Esophagus mucosa (tissue), 1 donor: Measurements from ENCODE around the gene USP11. TPM values are rescaled to one million over a fixed set of nuclear protein-coding genes. Genes with fewer than 3 reads are reported as not detected.

Source experiments
- ATAC-seq: fragments of 200-7000 bp; cut with Tn5 transposase; one replicate; pipeline ENCODE4 v1.9.1; 2020
- total RNA-seq: library from RNA; stranded (reverse); gene quantifications from one replicate; pipeline ENCODE4 v1.2.4, GENCODE V29; 2023
- donor health status: DM: yes; HTN: yes; CAD: no.

Gene USP11
- total RNA-seq, 1 donor from 2014 or later, result 13.2 TPM

DNA sequence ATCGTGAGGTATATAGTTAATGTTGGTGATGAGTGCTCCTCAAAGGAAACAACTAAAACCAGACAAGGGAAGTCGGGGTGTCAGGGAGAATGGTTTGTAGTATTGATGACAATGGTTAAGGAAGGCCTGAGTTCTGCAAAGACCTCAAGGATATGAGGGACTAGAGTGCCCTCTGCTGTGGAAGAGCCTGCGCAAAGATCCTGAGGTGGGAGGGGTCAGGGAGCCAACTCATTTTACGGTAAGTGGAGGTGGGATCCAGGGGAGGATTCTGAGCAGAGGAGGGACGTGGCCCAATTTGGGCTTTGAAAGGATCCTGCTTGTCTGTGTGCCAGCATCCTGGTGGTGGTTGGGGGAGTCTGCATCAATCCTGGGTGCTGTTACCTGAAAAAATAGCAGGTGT, 27.8 kb upstream of the USP11 start:
- no peak for ATAC-seq

DNA sequence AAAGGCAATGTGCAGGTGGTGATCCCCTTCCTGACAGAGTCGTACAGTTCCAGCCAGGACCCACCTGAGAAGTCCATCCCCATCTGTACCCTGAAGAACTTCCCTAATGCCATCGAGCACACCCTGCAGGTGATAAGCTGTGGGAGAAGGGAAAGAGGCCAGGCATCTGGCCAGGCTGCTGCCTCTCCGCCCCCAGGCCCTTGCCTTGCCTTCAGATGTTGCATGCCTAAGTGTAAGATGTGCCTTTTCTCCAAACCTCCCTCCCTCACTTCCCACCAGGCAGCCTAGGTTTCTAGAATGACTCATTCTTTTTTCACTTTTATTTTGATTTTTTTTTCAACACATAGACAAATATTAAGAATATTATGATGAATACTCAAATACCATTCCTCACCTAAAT, 26.5 kb upstream of the USP11 start:
- no peak for ATAC-seq

DNA sequence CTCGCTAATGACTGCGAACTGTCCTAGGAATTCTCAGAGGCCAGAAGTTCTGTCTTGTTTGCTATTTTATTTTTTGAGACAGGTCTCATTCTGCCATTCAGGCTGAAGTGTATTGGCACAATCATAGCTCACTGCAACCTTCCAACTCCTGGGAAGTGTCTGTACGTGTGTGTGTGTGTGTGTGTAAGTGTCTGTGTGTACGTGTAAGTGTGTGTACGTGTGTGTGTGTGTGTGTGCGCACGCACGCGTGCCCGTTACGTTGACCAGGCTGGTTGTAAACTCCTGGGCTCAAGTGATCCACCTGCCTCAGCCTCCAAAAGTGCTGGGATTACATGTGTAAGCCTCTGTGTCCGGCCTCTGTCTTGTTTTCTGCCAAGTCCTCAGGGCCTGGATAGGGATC, 24.7 kb upstream of the USP11 start:
- ATAC-seq, result no peak

DNA sequence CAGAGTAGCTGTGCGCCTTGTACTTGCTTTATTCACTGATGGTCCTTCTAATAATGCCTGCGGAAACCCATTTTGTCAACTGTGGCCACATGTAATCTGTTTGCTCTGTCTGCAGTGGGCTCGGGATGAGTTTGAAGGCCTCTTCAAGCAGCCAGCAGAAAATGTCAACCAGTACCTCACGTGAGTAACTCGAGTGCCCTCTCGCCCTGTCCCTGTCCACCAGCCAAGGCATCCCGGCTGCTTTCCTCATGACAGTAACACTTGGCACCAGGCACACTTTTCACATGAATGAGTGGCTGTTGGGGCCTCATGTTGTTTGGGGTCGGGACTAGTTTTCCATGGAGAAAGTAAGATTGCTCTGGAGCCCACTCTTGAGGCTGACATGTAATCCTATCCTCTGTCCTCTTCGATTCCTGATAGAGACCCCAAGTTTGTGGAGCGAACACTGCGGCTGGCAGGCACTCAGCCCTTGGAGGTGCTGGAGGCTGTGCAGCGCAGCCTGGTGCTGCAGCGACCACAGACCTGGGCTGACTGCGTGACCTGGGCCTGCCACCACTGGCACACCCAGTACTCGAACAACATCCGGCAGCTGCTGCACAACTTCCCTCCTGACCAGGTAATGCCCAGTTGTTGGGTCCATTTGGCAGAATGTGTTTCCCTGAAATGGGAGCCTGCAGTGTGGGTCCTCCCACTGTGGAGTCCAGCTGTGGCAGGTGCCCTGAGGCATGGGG, 23.1 kb upstream of the USP11 start:
- ATAC-seq, result no peak

DNA sequence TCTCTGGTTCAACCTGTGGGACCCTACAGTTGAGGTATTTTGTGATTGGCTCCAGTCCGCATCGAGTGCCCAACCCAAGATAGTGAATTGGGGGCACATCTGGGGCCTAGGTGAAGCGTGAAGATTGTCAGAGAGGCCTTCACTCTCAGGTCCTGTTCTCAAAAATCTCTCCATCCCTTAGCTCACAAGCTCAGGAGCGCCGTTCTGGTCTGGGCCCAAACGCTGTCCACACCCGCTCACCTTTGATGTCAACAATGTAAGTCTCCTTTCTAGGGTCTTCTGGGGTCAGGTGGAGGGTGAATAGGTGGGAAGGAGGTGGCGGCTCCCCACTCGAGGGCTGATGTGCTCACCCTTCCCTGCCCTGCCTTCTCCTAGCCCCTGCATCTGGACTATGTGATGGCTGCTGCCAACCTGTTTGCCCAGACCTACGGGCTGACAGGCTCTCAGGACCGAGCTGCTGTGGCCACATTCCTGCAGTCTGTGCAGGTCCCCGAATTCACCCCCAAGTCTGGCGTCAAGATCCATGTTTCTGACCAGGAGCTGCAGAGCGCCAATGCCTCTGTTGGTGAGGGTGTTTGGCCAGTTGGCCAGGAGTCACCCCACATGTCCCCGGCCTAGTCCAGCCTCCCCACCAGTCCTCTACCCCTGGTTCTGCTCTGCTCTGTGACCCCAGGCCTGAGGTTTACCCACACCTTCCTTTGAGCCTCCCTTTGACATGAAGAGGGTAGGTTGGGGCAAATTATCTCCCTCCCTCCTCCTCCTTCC, 22.0 kb upstream of the USP11 start:
- ATAC-seq, result no peak

DNA sequence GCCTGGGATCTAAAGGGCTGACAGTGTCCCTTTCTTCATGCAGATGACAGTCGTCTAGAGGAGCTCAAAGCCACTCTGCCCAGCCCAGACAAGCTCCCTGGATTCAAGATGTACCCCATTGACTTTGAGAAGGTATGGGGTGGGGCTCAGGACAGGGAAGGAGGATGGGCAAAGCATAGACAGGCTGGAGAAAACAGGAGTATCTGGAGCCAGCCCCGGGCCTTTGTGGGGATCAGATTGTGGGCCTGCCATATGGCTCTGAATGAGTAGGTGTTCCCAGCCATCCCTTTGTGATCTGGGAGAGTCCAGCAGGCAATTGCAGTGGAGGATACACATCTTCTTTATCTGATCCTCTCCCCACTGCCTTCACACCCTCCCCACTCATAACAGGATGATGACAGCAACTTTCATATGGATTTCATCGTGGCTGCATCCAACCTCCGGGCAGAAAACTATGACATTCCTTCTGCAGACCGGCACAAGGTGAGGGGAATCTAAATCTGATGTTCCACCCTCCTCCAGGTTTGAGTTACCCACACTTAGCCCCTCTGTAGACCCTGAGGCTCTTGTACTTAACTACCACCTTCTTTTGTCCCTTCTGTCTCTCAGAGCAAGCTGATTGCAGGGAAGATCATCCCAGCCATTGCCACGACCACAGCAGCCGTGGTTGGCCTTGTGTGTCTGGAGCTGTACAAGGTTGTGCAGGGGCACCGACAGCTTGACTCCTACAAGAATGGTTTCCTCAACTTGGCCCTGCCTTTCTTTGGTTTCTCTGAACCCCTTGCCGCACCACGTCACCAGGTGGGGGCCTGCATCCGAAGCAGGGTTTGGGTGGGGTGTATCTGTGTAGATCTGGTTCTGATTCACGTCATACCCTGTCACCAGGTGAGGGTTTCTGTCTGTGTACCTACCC, 20.2 kb upstream of the USP11 start:
- ATAC-seq, result no peak

DNA sequence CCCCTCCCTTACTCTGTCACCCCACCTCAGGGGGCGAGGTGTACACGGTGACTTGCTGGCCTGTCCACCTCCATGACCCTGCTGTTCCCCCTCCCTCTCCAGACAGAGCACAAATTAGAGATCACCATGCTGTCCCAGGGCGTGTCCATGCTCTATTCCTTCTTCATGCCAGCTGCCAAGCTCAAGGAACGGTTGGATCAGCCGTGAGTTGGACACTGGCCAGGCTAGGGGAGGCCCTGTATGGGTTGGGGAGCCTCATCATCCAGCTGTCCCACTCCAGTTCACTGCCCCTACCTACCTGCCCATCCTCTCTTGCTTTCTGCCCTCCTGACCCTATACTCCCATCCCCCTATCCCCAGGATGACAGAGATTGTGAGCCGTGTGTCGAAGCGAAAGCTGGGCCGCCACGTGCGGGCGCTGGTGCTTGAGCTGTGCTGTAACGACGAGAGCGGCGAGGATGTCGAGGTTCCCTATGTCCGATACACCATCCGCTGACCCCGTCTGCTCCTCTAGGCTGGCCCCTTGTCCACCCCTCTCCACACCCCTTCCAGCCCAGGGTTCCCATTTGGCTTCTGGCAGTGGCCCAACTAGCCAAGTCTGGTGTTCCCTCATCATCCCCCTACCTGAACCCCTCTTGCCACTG, 18.3 kb upstream of the USP11 start:
- no peak for ATAC-seq

DNA sequence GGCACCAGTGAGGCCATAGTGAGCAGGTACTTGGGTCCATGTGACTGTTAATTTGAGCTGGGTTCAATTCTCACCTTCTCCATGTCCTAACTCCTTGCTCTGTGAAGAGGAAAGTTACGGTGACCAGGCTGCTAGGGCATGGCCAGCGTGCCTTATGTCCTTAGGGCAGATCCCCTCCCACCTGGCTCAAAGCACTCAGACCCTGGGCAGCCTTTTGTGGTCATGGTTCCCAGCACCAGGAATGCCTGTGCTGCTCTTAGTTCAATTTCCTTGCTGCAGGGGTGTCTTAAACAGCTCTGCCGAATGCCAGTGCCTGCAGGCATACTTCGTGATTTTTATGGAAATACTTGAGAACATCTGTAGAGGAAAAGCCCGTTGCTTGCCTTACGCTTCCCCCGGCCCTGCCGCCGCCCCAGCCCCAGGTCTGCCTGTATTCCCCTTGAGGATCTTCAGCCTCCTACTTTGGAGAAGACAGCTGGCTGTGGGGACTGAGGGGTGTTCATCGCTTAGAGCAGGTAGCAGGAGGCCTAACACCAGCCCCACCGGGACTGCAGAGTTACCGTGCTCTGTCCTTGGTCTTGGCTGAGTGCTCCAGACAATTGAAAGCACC, 17.4 kb upstream of the USP11 start:
- no peak for ATAC-seq

DNA sequence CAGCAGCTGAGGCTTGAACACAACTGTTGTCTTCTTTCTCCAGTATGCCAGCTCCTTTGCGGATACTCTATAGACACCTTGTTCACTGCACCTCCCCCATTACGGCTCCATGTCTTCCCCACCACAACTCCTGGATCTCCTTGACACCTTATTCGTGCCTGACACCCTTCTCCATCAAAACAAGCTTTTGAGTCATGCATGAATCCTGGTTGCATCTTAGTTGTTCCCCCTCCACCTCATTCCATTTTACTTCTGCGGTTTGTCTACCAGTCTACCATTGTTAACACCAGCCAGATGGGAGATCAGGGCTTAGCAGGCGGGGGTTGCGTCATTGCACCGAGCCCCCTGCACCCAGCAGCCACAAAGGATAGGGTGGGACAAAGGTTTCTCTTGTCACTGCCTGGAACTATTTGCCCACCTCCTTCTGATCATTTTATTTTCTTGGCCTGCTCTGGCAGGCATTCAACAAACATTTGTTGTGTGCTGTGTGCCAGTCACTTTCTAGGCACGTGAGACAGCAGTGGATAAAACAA, 16.4 kb upstream of the USP11 start:
- no peak for ATAC-seq

DNA sequence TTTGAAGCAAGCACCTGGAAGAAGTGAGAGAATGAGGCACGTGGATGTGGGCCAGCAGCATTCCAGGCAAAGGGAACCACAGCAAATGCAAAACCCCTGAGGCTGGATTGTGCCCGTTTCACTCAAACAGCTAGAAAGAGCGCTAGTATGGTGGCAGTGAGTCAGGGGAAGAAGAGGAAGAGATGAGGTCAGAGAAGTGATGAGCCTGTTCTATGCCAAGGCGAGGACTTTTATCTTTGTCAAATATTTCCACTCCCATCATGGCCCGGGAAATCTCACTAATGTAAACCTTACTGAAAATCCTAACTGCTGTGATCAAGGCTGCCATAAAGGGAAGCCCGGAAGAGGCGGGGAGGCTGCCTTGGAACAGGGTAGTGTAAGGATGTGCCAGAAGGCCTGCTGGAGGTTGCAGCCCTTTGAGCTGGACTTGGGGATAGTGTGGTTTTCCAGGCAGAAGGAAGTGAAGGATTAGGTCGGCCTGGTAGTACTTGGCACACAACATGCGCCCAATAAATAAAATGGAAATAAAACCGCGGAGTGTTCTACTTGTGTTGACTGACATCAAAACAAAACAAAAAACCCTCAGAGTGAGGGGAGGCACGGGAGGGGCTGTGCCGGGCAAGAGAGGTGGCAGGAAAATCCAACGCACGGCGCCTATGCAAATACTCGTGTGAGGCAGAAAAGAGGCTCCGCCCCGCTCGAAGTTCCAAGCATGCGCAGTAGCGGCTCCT, 15.5 kb upstream of the USP11 start:
- ATAC-seq, result peak; percentile 17

DNA sequence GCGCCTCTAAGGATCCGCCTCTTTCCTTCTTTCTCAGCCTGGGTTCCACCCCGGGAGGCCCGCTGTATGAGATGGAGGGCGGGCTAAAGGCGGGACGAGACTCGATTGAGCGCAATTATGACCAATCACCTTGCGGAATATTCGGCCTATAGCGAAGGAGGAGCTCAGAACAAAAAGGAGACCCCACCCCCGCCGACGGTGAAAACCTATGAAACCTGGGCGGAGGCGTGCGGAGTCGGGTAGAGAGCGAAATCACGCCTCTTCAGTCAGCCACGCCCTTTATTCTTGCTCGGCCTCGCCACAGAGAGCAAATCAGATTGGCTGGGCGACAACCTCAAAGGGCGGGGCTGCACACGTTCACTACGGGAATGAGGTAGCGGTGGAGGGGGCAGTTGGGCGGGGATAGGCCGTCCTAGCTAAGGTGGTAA, 14.9 kb upstream of the USP11 start:
- peak; percentile 89 for ATAC-seq

DNA sequence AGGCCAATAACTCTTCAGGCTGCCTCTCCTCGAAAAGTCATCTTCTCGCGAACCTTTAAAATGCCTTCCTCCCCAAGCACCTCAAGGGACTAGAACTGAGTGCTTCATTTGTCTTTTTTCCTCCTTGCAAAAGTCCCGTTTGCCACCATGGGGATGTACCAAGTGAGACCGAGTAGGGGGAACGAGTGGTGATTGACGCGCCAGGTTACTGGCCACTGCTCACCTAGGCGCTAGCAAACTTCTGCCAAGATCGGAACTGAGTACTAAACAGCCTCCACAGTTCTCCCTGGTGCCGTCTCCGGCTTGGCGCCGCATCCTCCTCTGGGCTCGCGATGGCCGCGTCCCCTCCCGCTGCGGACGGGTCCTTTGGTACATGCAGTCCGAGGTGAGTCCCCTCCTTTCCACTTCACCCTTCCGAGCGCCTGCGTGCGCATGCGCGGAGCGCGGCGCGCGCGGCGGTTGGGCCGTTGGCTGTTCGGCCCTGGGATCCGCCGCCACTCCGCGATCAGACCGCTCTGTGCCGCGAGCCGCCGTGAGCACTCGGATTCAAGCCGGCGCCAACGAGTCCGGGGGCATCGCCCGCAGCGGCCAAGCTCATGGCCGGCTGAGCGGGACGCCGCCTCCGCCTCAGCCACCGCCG, 14.4 kb upstream of the USP11 start, which contains the start of gene CDK16:
TSS of gene CDK16 (plus strand) at position 402 of the 640 bp plus-strand sequence. CDS start 4,877 bp downstream, outside the sequence.
- ATAC-seq, result peak; percentile 65

DNA sequence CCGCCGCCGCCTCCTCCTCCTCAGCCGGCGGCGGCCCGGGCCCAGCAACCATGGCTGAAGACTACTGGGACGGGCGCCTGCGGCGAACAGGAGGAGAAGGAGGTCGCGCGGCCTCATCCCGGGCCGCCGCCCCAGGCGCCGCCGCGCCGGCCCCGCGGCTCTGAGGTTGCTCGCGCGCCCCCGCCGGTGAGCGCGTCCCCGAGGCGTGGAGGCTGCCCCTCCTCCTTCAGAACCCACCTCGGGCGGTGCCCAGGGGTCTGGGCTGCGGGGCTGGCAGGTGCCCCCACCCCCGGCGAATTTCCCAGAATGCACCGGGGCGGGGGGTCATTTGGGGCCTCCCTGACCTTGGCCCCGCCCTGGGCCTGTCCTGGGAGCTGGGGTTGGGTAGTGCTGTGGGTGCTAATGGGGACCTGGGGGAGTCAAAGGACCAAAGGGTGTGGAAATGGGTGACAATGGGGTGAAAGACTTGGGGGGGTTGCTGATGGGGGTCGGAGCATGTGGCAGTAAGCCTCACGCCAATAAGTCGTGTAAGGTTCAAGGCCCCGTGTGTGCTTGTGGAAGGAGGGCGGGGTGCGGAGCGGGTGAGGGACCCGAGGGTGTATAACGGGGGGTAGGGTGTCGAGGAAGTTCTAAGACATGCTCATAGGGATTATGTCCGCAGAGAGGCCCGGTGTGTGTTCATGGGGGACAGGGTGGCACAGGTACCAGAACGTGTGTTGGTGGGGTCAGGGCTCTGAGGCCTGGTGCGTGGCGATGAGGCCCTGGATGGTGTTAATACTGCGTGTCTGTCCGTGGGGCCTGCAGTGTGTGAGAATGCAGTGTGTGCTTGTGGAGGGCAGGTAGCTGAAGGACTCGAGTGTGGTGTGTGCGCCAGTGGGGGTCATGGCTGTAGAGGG, 13.6 kb upstream of the USP11 start:
- ATAC-seq, result peak; percentile 3

DNA sequence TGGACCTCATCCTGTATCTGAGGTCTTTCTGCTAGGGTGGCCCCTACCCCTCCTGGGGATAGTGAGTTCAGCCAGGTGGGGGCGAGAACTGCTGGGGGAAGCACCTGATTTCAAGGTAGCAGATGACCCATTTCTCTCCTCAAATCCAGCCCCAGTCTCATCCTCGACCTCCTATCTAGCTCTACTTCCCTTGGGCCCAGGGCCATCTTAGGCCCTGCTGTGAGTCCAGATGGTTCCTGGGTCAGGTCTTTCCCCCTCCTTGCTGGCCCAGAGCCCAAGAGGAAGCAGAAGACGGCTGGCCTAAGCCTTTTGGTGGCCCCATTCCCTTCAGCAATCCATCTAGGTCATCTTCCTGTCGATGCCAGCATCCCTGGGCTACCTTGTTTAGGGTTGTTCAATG, 11.1 kb upstream of the USP11 start:
- ATAC-seq, result no peak

DNA sequence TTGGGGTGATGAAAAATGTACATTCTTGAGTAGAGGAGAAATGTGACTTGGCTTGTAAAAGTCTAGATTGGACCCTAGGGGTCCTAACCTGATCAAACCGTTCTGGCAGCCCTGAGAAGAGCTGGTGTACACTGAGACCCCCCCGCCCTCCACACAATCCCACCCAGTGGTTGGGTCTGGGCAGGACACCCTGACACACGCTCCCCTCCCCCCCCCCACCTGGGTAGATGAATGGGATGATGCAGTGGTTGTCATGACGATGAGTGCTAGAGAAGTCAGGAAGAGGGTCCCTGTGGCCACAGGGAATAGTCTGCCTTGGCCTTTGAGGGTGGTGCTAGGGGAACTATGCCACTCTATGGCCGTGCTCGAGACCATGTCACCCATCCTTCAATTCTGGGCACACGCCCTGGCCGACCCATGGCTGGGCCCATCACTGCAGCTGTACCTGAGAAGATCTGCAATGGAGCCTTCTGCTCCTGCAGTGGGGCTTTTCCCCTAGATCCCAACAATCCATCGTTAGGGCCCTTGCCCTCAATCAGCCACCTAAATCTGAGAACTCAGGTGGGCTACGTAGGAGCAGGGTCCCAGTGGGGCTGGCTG, 10.0 kb upstream of the USP11 start:
- ATAC-seq, result no peak

DNA sequence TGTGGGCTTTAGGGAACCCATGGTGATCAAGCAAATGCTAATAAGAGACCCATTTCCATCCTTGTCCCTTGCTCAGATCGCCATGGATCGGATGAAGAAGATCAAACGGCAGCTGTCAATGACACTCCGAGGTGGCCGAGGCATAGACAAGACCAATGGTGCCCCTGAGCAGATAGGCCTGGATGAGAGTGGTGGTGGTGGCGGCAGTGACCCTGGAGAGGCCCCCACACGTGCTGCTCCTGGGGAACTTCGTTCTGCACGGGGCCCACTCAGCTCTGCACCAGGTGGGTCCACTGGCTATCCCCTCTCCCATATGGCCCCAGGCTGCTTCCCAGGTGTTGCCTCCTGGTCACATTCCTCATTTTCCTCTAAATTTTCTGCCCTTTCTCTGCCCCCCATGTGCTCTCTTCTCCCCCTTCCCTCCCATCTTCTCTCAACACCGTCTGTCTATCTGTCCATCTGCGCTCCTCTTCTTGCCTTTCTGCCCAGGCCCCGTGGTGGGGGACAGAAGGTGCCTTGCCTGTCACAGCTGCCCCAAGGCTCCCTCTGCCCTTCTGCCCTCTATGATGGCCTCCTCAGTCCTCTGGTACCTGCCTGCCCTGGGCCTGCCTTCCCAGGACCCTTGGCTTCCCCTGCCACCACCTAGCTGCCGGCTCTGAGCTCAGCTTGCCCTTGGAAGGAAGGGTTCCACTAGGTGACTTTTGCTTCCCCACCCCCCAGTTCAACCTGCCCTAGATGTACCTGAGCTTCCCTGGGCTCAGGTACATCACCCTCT, 9.1 kb upstream of the USP11 start:
- ATAC-seq, result no peak

DNA sequence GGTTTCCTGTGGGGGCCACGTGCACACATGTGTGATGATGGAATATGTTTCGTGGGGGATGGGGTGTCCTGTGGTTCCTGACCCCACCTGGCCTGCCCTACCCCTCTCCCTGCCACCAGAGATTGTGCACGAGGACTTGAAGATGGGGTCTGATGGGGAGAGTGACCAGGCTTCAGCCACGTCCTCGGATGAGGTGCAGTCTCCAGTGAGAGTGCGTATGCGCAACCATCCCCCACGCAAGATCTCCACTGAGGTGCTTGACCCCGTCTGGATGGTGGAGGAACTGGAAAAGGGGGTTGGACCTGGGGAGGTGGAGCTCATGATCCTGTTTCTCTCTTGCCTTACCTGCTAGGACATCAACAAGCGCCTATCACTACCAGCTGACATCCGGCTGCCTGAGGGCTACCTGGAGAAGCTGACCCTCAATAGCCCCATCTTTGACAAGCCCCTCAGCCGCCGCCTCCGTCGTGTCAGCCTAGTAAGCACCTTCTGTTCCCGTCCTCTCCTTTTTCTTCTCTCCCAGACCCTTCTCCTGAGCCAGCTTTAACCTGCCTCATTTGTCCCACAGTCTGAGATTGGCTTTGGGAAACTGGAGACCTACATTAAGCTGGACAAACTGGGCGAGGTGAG, 8.4 kb upstream of the USP11 start:
- ATAC-seq, result no peak

DNA sequence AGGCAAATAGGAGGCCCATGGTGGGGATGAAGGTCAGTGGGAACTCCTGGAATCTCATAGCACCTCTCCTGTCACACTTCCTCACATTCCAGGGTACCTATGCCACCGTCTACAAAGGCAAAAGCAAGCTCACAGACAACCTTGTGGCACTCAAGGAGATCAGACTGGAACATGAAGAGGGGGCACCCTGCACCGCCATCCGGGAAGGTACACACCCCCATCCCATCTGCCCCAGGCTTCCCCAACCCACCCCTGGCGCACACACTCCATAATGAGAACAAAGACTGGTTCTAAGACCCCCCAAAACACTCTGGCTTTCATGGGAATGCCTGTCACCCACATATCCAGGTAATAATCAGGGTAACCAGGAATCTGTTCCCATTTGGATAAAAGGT, 7.9 kb upstream of the USP11 start:
- no peak for ATAC-seq
